K562 (cell line): ENCODE measurements around the gene ERCC6. TPM values are rescaled to one million over a fixed set of nuclear protein-coding genes. Genes with fewer than 3 reads are reported as not detected.

ENCODE experiments used
- ATAC-seq: fragments of 200-7000 bp; cut with Tn5 transposase; 3 replicates; pipeline ENCODE4 v1.9.1; 2020; ENCODE audit warnings: moderate library complexity
- BruUV-seq: library from RNA; stranded (reverse); fragments of 400-500 nt; replicated peaks from 2 replicates; lab custom pipeline; 2021; lab: Mats Ljungman, UMichigan
- CTCF ChIA-PET: fragments of 300-600 bp; formaldehyde crosslinking; extraction: SDS; loops from one replicate; lab custom pipeline; 2021; ENCODE audit warnings: low intra/inter-chr PET ratio; lab: Yijun Ruan, JAX
- POLR2A ChIA-PET: fragments of 300-600, 350-650 bp; sonication (Branson Sonifier 250); formaldehyde crosslinking; extraction: SDS; loops from one replicate; lab custom pipeline; 2021; ENCODE audit warnings: antibody characterized with exemption, inconsistent platforms; lab: Yijun Ruan, JAX
- DNase-seq, 4 experiments: peaks; one replicate each; pipeline versions ENCODE4 v3.0.0 to v3.0.0-alpha.2; 2011 to 2018; ENCODE audit warnings: low spot score in 3 of 4, mixed read lengths in 3 of 4; ENCODE audit errors: extremely low read depth in 1 of 4
- FAIRE-seq: peaks from 2 replicates; lab custom pipeline; 2011; peaks lifted over from hg19 to GRCh38; lab: Jason Lieb, UNC
- H2AFZ ChIP-seq: 2 replicates; pipeline ENCODE4 v1.6.0; 2011; ENCODE audit warnings: low read depth, low read length, control low read depth, inconsistent platforms
- H3K27ac ChIP-seq: fragments of 200-600 bp; 3 replicates; pipeline ENCODE4 v1.8.0; 2011; ENCODE audit warnings: low read depth, mild to moderate bottlenecking, control low read depth, inconsistent platforms, low read length, moderate library complexity, mixed read lengths; ENCODE audit errors: extremely low read depth
- H3K27me3 ChIP-seq, 2 experiments: fragments of 300-600 bp in 1 of 2; 2 replicates in 1 of 2; 3 replicates in 1 of 2; pipeline versions ENCODE4 v1.6.0 to v1.8.0; 2011; ENCODE audit warnings: inconsistent platforms in 2 of 2, low read length in 2 of 2, mild to moderate bottlenecking in 1 of 2, mixed read lengths in 1 of 2, moderate library complexity in 1 of 2; ENCODE audit not compliant: control insufficient read depth in 2 of 2, insufficient read depth in 2 of 2
- H3K36me3 ChIP-seq: fragments of 300-600 bp; 3 replicates; pipeline ENCODE4 v1.8.0; 2011; ENCODE audit warnings: mild to moderate bottlenecking, low read length, inconsistent platforms; ENCODE audit not compliant: control insufficient read depth, insufficient read depth
- H3K4me1 ChIP-seq, 2 experiments: fragments of 200-600 bp in 1 of 2; replicated peaks in 1 of 2; 2 replicates in 1 of 2; 3 replicates in 1 of 2; pipeline versions ENCODE4 v1.5.1 to v1.8.0; 2011; ENCODE audit warnings: inconsistent platforms in 2 of 2, low read length in 2 of 2, mild to moderate bottlenecking in 1 of 2, mixed read lengths in 1 of 2, moderate library complexity in 1 of 2; ENCODE audit not compliant: control insufficient read depth in 2 of 2, insufficient read depth in 2 of 2
- H3K4me2 ChIP-seq: 2 replicates; pipeline ENCODE4 v1.6.1; 2011; ENCODE audit warnings: low read length, control low read depth, inconsistent platforms, mixed read lengths; ENCODE audit not compliant: insufficient read depth
- H3K4me3 ChIP-seq: fragments of 200-600 bp; sonication (generic), shearing (Covaris generic); 2 replicates; pipeline ENCODE4 v1.5.1; 2016; ENCODE audit warnings: control low read depth, inconsistent platforms
- H3K79me2 ChIP-seq: fragments of 200-600 bp; 3 replicates; pipeline ENCODE4 v1.8.0; 2011; ENCODE audit warnings: low read length, inconsistent platforms; ENCODE audit not compliant: control insufficient read depth, insufficient read depth
- H3K9ac ChIP-seq, 2 experiments: 2 replicates each; pipeline versions ENCODE4 v1.6.0 to v1.6.1; 2011; ENCODE audit warnings: low read depth in 2 of 2, low read length in 2 of 2, control low read depth in 1 of 2, inconsistent platforms in 1 of 2, mild to moderate bottlenecking in 1 of 2, mixed read lengths in 1 of 2; ENCODE audit not compliant: insufficient read depth in 1 of 2
- H3K9me1 ChIP-seq: one replicate; pipeline ENCODE4 v1.6.0; 2011; ENCODE audit warnings: inconsistent platforms, mild to moderate bottlenecking, low read length, moderate library complexity; ENCODE audit not compliant: control insufficient read depth, insufficient read depth
- H3K9me3 ChIP-seq: replicated peaks from 2 replicates; pipeline ENCODE4 v1.5.1; 2011; ENCODE audit warnings: low read depth, low read length, inconsistent platforms; ENCODE audit not compliant: control insufficient read depth, insufficient read depth
- H4K20me1 ChIP-seq: replicated peaks from 2 replicates; pipeline ENCODE4 v1.6.1; 2011; ENCODE audit warnings: low read length, inconsistent platforms, mixed read lengths; ENCODE audit not compliant: control insufficient read depth, insufficient read depth
- PTTG1 ChIP-seq: fragments of 450-650 bp; IDR thresholded peaks from 2 replicates; pipeline ENCODE4 v1.6.1; 2016; ENCODE audit warnings: low read depth, mild to moderate bottlenecking, missing genetic modification characterization, missing compliant biosample characterization
- ZNF518B ChIP-seq: fragments of 250-450 bp; sonication (Bioruptor Pico); IDR thresholded peaks from 2 replicates; pipeline ENCODE4 v1.5.0; 2021; ENCODE audit warnings: mild to moderate bottlenecking, moderate library complexity
- WGBS: fragments of 100-300 bp; shearing (Covaris generic); methylation state at CpG from one replicate; pipeline ENCODE4 v1.1.6; 2016; ENCODE audit warnings: low coverage, mixed read lengths; ENCODE audit not compliant: insufficient coverage; ENCODE audit errors: missing lambda C conversion rate; 5-methylcytosine and 5-hydroxymethylcytosine counted together
- in situ Hi-C: fragments of 300-500 bp; cut with MboI; formaldehyde crosslinking; loops from 4 replicates; pipeline ENCODE4 v1.15.0; 2018; ENCODE audit warnings: inconsistent platforms, mixed read lengths
- intact Hi-C: fragments of 100-400 bp; cut with micrococcal nuclease; formaldehyde crosslinking; loops from 2 replicates; pipeline ENCODE4 v1.14.2; 2022
- polyA plus RNA-seq, 8 experiments: library from polyadenylated mRNA; depleted of rRNA in 4 of 8; stranded (reverse) in 5 of 8; unstranded in 3 of 8; fragments of >200 nt; fragmentation: Nextera tagmentation in 2 of 8; fragmentation: Illumina TruSeq in 1 of 8; extraction: Ambion mirVana in 2 of 8; extraction: Trizol in 1 of 8; gene quantifications; 2 replicates each; pipeline versions ENCODE4 v1.2.1 to v1.2.3, GENCODE V29; 2011 to 2014; ENCODE audit warnings: inconsistent platforms in 1 of 8, missing spikeins in 1 of 8
- total RNA-seq, 7 experiments: library from RNA; depleted of rRNA in 6 of 7; stranded (reverse); fragments of >200 nt in 6 of 7; fragmentation: Illumina TruSeq in 2 of 7; extraction: Trizol in 2 of 7; gene quantifications; 2 replicates each; pipeline versions ENCODE4 v1.2.1 to v1.2.3, GENCODE V29; 2011 to 2021; ENCODE audit warnings: low replicate concordance in 1 of 7

The ERCC6 gene
- total and polyA plus RNA-seq, 9 of the 15 experiments (the other 6 are each of a cell fraction or from before 2014, with no cell fraction given) = 7.8 to 17.7 (median 11.8) TPM

DNA sequence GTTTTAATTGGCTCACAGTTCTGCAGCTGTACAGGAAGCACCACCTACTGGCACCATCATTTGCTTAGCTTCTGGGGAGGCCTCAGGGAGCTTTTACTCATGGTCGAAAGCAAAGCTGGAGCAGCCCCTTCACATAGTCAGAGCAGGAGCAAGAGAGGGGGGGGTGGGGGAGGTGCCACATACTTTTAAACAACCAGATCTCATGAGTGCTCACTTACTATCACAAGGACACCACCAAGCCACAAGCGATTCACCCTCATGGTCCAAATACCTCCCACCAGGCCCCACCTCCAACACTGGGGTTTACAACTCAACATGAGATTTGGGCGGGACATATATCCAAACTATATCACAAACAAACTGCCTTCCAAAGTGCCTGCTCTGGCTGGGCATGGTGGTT, 39.5 kb upstream of the ERCC6 start:
- no peaks in the 10 kb centered on the region for H3K9me3 ChIP-seq
- 3% methylated on average over 3 of the region's 3 CpGs for WGBS
- H3K9me1 ChIP-seq = no peaks in the 10 kb centered on the region
- no peaks in the 10 kb centered on the region for H3K79me2 ChIP-seq
- POLR2A ChIA-PET = no interaction called here
- H3K4me2 ChIP-seq = no peak overlapping the region
- H3K4me1 ChIP-seq = no peaks in the 10 kb centered on the region; a peak in 1 of 5 replicates
- BruUV-seq = no TSS peak
- CTCF ChIA-PET = no interaction called here
- H3K36me3 ChIP-seq = no peaks in the 10 kb centered on the region
- ATAC-seq (no peak), FAIRE-seq (no peak), DNase-seq (no peak)
- intact Hi-C loops (no loop called here), in situ Hi-C loops (loop anchor here (25.0 kb wide), 1 partner anchor 659 kb away; no protein-coding TSS in a partner anchor)
- H2AFZ ChIP-seq = no peak overlapping the region
- no peak overlapping the region for H3K9ac ChIP-seq
- H4K20me1 ChIP-seq = no peaks in the 10 kb centered on the region
- H3K4me3 ChIP-seq = no peak overlapping the region
- TF ChIP-seq PTTG1 (tag) = no peak
- TF ChIP-seq ZNF518B (CRISPR knock-in tag) = no peak
- peaks cover 5 to 12% of the 10 kb centered on the region in 2 experiments; a peak in 2 of 5 replicates for H3K27me3 ChIP-seq
- no peak overlapping the region for H3K27ac ChIP-seq
